Lower leg skin (tissue), 3 donors: ENCODE data around the gene CTNND1.

ENCODE experiments used
- POLR2A ChIP-seq, 2 donors: fragments of 450-650 bp; IDR thresholded peaks; one replicate each; pipeline ENCODE4 v1.6.1; 2016 to 2017; ENCODE audit warnings: antibody characterized with exemption in 2 of 2, mild to moderate bottlenecking in 1 of 2, moderate library complexity in 1 of 2
- TF ChIP-seq, protein P1 (sequence below), 3 donors: fragments of 450-650 bp; IDR thresholded peaks; one replicate each; pipeline ENCODE4 v1.5.1; 2016; ENCODE audit warnings: antibody characterized with exemption in 3 of 3, mild to moderate bottlenecking in 3 of 3, moderate library complexity in 2 of 3

DNA sequence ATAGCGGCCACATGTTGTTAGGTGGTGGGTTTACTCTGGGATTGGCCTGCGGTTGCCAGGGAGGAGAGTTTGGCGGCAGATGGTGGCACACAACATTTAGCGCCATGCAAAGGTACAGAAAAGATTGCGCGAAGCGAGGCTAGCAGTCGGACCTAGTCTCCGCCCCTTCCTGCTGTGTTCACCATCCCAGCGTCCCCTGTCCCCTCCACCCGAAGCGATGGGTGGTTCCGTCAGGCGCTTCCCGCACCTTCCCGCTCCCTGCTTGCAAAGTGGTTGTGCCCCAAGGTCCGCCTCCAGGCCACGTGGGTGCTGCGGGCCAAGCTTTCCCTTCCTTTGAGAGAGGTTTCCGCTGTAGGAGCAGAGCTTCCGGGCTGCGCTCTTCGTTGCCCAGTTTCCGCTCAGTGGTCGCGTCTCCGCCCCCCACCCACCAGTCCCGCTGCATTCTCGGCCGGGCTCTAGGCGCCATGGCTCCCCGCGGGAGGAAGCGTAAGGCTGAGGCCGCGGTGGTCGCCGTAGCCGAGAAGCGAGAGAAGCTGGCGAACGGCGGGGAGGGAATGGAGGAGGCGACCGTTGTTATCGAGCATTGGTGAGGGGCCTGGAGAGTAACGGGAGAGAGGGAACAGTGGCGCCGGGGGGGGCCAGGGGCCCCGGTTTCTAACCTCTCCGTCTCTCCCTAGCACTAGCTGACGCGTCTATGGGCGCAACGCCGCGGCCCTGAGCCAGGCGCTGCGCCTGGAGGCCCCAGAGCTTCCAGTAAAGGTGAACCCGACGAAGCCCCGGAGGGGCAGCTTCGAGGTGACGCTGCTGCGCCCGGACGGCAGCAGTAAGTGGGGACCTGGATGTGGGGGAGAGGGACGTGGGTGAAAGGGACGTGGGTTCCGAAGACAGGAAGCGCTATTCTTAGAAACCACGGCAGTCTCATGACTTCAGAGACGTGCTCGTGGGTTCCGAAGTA is 20.2 kb upstream of the CTNND1 start, which contains the start of gene SELENOH:
- TF ChIP-seq POLR2A (IDR thresholded peaks at IDR 0.05) = no peak
- TF ChIP-seq, protein P1, sequence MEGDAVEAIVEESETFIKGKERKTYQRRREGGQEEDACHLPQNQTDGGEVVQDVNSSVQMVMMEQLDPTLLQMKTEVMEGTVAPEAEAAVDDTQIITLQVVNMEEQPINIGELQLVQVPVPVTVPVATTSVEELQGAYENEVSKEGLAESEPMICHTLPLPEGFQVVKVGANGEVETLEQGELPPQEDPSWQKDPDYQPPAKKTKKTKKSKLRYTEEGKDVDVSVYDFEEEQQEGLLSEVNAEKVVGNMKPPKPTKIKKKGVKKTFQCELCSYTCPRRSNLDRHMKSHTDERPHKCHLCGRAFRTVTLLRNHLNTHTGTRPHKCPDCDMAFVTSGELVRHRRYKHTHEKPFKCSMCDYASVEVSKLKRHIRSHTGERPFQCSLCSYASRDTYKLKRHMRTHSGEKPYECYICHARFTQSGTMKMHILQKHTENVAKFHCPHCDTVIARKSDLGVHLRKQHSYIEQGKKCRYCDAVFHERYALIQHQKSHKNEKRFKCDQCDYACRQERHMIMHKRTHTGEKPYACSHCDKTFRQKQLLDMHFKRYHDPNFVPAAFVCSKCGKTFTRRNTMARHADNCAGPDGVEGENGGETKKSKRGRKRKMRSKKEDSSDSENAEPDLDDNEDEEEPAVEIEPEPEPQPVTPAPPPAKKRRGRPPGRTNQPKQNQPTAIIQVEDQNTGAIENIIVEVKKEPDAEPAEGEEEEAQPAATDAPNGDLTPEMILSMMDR (IDR thresholded peaks at IDR 0.05) = no peak
